ENCODE measurements around the gene NALCN. TPM values are rescaled to one million over a fixed set of nuclear protein-coding genes. Genes with fewer than 3 reads are reported as not detected.

The NALCN gene
- total and polyA plus RNA-seq, 12 donors, result 1.4 to 8.3 (median 3.1) TPM

GRCh38 chr13:101308247-101309013 is 107.9 kb downstream of the NALCN start:
- Histone ChIP-seq H3K27me3 (no peaks in the 10 kb centered on the region), H3K36me3 (replicated peaks in 1 of 2) (no peaks in the 10 kb centered on the region), H3K4me1 (replicated peaks in 1 of 2) (peaks cover 0 to 13% of the 10 kb centered on the region in 2 donors), H3K4me3 (no peak overlapping the region), H3K9me3 (replicated peaks in 1 of 3) (no peaks in the 10 kb centered on the region), H3K27ac (peak overlapping the region in 2 of 5 donors; percentile 10 to 38)
- WGBS, 4 donors, result 62 to 65% (median 64%) methylated on average over 4 of the region's 4 CpGs
- intact Hi-C loops (cut with DNase I), result no loop called here
- no peak for DNase-seq
- TF ChIP-seq CTCF (IDR thresholded peaks at IDR 0.05) (no peak), POLR2A (IDR thresholded peaks at IDR 0.05) (no peak)

- peak overlapping the region in 1 of 5 donors; percentile 15 for H3K27ac ChIP-seq
- DNase-seq, result peak in 1 of 7 donors; percentile 15
- H3K4me1 ChIP-seq (replicated peaks in 1 of 2), result peaks cover 0 to 13% of the 10 kb centered on the region in 2 donors
- WGBS, 4 donors, result 67 to 79% (median 78%) methylated on average over 5 of the region's 5 CpGs
- intact Hi-C loops (cut with DNase I), result no loop called here
- H3K36me3 ChIP-seq (replicated peaks in 1 of 2), result no peaks in the 10 kb centered on the region
- no peaks in the 10 kb centered on the region for H3K27me3 ChIP-seq
- H3K4me3 ChIP-seq, result no peak overlapping the region
- no peaks in the 10 kb centered on the region for H3K9me3 ChIP-seq (replicated peaks in 1 of 3)
- TF ChIP-seq POLR2A (IDR thresholded peaks at IDR 0.05), result no peak
Observed at GRCh38 chr13:101307181-101307701, 109.1 kb downstream of the NALCN start.

GRCh38 chr13:101306773-101307172 is 109.5 kb downstream of the NALCN start:
- 67 to 93% (median 86%) methylated on average over 3 of the region's 3 CpGs for WGBS, 4 donors
- peak overlapping the region in 1 of 5 donors; percentile 15 for H3K27ac ChIP-seq
- peaks cover 0 to 13% of the 10 kb centered on the region in 2 donors for H3K4me1 ChIP-seq (replicated peaks in 1 of 2)
- no peaks in the 10 kb centered on the region for H3K27me3 ChIP-seq
- no peaks in the 10 kb centered on the region for H3K9me3 ChIP-seq (replicated peaks in 1 of 3)
- no peak for TF ChIP-seq POLR2A (IDR thresholded peaks at IDR 0.05)
- TF ChIP-seq CTCF (IDR thresholded peaks at IDR 0.05), result no peak
- intact Hi-C loops (cut with DNase I), result no loop called here
- no peaks in the 10 kb centered on the region for H3K36me3 ChIP-seq (replicated peaks in 1 of 2)
- no peak for DNase-seq
- no peak overlapping the region for H3K4me3 ChIP-seq

GRCh38 chr13:101305981-101306411 is 110.3 kb downstream of the NALCN start:
- Histone ChIP-seq H3K4me3 (no peak overlapping the region), H3K9me3 (replicated peaks in 1 of 3) (no peaks in the 10 kb centered on the region), H3K27me3 (no peaks in the 10 kb centered on the region), H3K4me1 (replicated peaks in 1 of 2) (peaks cover 0 to 13% of the 10 kb centered on the region in 2 donors), H3K27ac (no peak overlapping the region), H3K36me3 (replicated peaks in 1 of 2) (no peaks in the 10 kb centered on the region)
- TF ChIP-seq CTCF (IDR thresholded peaks at IDR 0.05), result no peak
- no peak for TF ChIP-seq POLR2A (IDR thresholded peaks at IDR 0.05)
- WGBS, 4 donors, result 75 to 92% (median 83%) methylated on average over 5 to 6 of the region's 6 CpGs
- no peak for DNase-seq
- intact Hi-C loops (cut with DNase I), result no loop called here

Measured in adrenal gland (tissue), 12 donors.